Measurements from ENCODE around the gene CIRBP. TPM values are rescaled to one million over a fixed set of nuclear protein-coding genes. Genes with fewer than 3 reads are reported as not detected.

Gene CIRBP
- total and polyA plus RNA-seq, 2 of the 13 experiments (the other 11 are each of a cell fraction or from before 2014, with no cell fraction given), result 133 to 140 TPM

DNA sequence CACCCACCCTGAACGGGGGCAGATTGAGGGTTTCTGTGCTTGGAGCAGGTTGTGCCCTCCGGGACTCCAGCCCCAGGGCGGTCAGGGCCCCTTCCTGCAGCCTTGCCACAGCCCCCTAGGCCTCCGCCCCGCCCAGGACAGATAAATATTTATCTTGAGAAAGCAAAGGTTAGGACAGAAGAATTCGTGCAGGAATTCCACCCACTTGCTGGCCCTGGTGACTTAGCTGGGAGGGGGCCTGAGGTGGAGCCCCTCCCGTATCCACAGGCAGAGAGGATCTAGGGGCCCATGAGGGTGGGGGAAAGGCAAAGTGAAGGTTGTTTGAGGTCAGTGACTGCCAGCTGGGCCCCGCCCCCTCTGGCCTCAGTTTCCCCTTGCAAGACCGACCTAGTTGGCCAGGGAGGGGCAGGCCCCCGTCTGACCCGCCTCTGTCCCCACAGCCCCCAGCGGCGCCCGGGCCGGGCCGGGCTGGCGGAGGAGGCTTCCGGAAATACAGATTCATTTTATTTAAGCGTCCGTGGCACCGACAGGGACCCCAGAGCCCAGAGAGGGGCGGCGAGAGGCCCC lies 15.5 kb upstream of the CIRBP start (continued):
- no peak for TF ChIP-seq ATF7-NPFF (CRISPR knock-in tag; IDR thresholded peaks at IDR 0.05; ENCODE audit: low read depth)
- TF ChIP-seq, protein P1, sequence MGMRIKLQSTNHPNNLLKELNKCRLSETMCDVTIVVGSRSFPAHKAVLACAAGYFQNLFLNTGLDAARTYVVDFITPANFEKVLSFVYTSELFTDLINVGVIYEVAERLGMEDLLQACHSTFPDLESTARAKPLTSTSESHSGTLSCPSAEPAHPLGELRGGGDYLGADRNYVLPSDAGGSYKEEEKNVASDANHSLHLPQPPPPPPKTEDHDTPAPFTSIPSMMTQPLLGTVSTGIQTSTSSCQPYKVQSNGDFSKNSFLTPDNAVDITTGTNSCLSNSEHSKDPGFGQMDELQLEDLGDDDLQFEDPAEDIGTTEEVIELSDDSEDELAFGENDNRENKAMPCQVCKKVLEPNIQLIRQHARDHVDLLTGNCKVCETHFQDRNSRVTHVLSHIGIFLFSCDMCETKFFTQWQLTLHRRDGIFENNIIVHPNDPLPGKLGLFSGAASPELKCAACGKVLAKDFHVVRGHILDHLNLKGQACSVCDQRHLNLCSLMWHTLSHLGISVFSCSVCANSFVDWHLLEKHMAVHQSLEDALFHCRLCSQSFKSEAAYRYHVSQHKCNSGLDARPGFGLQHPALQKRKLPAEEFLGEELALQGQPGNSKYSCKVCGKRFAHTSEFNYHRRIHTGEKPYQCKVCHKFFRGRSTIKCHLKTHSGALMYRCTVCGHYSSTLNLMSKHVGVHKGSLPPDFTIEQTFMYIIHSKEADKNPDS (CRISPR knock-in tag; IDR thresholded peaks at IDR 0.05), result no peak
- TF ChIP-seq ZNF264 (CRISPR knock-in tag; IDR thresholded peaks at IDR 0.05), result no peak
- TF ChIP-seq SP1 (IDR thresholded peaks at IDR 0.05), result no peak
- peak; percentile 38; the same call in 1 of the 2 replicates for TF ChIP-seq SP1 (CRISPR knock-in tag; IDR thresholded peaks at IDR 0.05)
- no peak for TF ChIP-seq RAD51 (IDR thresholded peaks at IDR 0.05; ENCODE audit: borderline replicate concordance)
- no peak for TF ChIP-seq ZNF577 (CRISPR knock-in tag; IDR thresholded peaks at IDR 0.05; ENCODE audit: borderline replicate concordance, low read depth)
- TF ChIP-seq PRMT3 (CRISPR knock-in tag; IDR thresholded peaks at IDR 0.05; ENCODE audit: borderline replicate concordance, low read depth), result no peak
- TF ChIP-seq, protein P2, sequence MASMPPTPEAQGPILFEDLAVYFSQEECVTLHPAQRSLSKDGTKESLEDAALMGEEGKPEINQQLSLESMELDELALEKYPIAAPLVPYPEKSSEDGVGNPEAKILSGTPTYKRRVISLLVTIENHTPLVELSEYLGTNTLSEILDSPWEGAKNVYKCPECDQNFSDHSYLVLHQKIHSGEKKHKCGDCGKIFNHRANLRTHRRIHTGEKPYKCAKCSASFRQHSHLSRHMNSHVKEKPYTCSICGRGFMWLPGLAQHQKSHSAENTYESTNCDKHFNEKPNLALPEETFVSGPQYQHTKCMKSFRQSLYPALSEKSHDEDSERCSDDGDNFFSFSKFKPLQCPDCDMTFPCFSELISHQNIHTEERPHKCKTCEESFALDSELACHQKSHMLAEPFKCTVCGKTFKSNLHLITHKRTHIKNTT (CRISPR knock-in tag; IDR thresholded peaks at IDR 0.05), result no peak
- TF ChIP-seq, protein P3, sequence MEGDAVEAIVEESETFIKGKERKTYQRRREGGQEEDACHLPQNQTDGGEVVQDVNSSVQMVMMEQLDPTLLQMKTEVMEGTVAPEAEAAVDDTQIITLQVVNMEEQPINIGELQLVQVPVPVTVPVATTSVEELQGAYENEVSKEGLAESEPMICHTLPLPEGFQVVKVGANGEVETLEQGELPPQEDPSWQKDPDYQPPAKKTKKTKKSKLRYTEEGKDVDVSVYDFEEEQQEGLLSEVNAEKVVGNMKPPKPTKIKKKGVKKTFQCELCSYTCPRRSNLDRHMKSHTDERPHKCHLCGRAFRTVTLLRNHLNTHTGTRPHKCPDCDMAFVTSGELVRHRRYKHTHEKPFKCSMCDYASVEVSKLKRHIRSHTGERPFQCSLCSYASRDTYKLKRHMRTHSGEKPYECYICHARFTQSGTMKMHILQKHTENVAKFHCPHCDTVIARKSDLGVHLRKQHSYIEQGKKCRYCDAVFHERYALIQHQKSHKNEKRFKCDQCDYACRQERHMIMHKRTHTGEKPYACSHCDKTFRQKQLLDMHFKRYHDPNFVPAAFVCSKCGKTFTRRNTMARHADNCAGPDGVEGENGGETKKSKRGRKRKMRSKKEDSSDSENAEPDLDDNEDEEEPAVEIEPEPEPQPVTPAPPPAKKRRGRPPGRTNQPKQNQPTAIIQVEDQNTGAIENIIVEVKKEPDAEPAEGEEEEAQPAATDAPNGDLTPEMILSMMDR (CRISPR knock-in tag; IDR thresholded peaks at IDR 0.05), result no peak; the same call in 1 of the 2 replicates
- TF ChIP-seq SIX1 (CRISPR knock-in tag; IDR thresholded peaks at IDR 0.05; ENCODE audit: borderline replicate concordance), result no peak
- TF ChIP-seq ZNF773 (CRISPR knock-in tag; IDR thresholded peaks at IDR 0.05; ENCODE audit: borderline replicate concordance), result no peak
- TF ChIP-seq NR2C2 (CRISPR knock-in tag; IDR thresholded peaks at IDR 0.05; ENCODE audit: borderline replicate concordance), result peak; percentile 54; the same call in 1 of the 2 replicates
- TF ChIP-seq ZNF549 (CRISPR knock-in tag; IDR thresholded peaks at IDR 0.05), result no peak
- no peak for TF ChIP-seq ZNF251 (CRISPR knock-in tag; IDR thresholded peaks at IDR 0.05)
- TF ChIP-seq NR1H2 (CRISPR knock-in tag; IDR thresholded peaks at IDR 0.05; ENCODE audit: borderline replicate concordance, low read depth), result no peak
- TF ChIP-seq U2AF2 (IDR thresholded peaks at IDR 0.05; ENCODE audit: low read depth, low read length), result no peak
- no peak for TF ChIP-seq FOXJ3 (CRISPR knock-in tag; IDR thresholded peaks at IDR 0.05; ENCODE audit: borderline replicate concordance)
- TF ChIP-seq, protein P4, sequence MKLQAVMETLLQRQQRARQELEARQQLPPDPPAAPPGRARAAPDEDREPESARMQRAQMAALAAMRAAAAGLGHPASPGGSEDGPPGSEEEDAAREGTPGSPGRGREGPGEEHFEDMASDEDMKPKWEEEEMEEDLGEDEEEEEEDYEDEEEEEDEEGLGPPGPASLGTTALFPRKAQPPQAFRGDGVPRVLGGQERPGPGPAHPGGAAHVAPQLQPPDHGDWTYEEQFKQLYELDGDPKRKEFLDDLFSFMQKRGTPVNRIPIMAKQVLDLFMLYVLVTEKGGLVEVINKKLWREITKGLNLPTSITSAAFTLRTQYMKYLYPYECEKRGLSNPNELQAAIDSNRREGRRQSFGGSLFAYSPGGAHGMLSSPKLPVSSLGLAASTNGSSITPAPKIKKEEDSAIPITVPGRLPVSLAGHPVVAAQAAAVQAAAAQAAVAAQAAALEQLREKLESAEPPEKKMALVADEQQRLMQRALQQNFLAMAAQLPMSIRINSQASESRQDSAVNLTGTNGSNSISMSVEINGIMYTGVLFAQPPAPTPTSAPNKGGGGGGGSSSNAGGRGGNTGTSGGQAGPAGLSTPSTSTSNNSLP (IDR thresholded peaks at IDR 0.05; ENCODE audit: low read depth, low read length), result 0 out of 2 replicates have a peak, but pooled peaks have one; percentile 10
- TF ChIP-seq FOXK2 (IDR thresholded peaks at IDR 0.05), result no peak
- TF ChIP-seq NFATC3 (CRISPR knock-in tag; IDR thresholded peaks at IDR 0.05), result no peak
- no peak for TF ChIP-seq CBX1 (IDR thresholded peaks at IDR 0.05; ENCODE audit: low read depth)
- TF ChIP-seq, protein P5, sequence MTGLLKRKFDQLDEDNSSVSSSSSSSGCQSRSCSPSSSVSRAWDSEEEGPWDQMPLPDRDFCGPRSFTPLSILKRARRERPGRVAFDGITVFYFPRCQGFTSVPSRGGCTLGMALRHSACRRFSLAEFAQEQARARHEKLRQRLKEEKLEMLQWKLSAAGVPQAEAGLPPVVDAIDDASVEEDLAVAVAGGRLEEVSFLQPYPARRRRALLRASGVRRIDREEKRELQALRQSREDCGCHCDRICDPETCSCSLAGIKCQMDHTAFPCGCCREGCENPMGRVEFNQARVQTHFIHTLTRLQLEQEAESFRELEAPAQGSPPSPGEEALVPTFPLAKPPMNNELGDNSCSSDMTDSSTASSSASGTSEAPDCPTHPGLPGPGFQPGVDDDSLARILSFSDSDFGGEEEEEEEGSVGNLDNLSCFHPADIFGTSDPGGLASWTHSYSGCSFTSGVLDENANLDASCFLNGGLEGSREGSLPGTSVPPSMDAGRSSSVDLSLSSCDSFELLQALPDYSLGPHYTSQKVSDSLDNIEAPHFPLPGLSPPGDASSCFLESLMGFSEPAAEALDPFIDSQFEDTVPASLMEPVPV (CRISPR knock-in tag; IDR thresholded peaks at IDR 0.05), result peak; percentile 72; the same call in 1 of the 2 replicates

All from HepG2 (cell line).